Stimulated activated CD8-positive, alpha-beta memory T cell treated with anti-CD3 and anti-CD28 coated beads, Interleukin-7, amount 100 ng/mL, for 4 hours (primary cell): ENCODE measurements around the gene PROC.
A peak's percentile ranks its signal among the peaks of the same experiment; 100 is the strongest.

ENCODE experiments used
- DNase-seq, 2 donors: peaks; one replicate each; pipeline ENCODE4 v3.0.0-alpha.2; 2020; ENCODE audit warnings: low read depth in 2 of 2

PROC gene

DNA sequence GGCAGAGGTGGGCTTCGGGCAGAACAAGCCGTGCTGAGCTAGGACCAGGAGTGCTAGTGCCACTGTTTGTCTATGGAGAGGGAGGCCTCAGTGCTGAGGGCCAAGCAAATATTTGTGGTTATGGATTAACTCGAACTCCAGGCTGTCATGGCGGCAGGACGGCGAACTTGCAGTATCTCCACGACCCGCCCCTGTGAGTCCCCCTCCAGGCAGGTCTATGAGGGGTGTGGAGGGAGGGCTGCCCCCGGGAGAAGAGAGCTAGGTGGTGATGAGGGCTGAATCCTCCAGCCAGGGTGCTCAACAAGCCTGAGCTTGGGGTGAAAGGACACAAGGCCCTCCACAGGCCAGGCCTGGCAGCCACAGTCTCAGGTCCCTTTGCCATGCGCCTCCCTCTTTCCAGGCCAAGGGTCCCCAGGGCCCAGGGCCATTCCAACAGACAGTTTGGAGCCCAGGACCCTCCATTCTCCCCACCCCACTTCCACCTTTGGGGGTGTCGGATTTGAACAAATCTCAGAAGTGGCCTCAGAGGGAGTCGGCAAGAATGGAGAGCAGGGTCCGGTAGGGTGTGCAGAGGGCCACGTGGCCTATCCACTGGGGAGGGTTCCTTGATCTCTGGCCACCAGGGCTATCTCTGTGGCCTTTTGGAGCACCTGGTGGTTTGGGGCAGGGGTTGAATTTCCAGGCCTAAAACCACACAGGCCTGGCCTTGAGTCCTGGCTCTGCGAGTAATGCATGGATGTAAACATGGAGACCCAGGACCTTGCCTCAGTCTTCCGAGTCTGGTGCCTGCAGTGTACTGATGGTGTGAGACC is at the start of gene PROC:
PROC (plus strand) TSS at position 128 of the 812 bp plus-strand sequence. CDS start 1,516 bp downstream, outside the sequence.
- no peak for DNase-seq

DNA sequence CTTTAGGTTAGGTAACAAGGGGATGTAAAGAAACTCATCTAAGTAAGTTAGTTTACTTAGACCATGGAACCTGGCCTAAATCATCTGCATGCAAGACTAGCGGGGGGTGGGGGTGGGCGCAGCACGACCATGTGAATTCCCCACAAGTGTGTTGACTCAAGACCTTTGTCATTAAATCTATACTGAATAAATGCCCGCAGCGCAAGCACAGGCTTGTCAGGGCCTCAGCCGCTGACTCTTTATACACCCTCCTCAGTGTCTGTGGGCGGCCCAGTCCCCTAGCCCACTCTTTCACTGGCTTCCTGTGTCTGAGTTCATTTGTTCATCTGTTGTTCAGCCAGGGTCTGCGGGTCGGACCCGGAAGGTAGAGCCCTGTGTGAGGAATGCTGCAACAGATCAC is 48.2 kb upstream of the PROC start:
- DNase-seq = no peak

DNA sequence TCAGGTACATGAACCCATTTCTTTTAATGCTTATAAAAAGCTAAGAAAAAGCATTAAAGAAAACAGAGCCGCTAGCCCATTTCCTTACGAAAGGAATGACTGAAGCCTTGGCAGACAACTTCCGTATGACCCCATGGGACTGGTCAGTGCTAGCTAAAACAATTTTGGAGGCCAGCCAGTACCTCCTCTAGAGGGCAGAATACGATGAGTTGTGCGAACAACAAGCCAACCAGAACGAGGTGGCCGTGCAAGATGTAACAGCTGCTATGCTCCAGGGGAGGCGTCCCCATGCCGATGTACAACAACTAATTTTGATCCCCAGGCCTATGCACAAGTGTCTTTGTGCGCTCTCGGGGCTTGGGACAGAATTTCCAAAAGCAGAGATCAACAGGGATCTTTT is 47.2 kb upstream of the PROC start:
- no peak for DNase-seq

DNA sequence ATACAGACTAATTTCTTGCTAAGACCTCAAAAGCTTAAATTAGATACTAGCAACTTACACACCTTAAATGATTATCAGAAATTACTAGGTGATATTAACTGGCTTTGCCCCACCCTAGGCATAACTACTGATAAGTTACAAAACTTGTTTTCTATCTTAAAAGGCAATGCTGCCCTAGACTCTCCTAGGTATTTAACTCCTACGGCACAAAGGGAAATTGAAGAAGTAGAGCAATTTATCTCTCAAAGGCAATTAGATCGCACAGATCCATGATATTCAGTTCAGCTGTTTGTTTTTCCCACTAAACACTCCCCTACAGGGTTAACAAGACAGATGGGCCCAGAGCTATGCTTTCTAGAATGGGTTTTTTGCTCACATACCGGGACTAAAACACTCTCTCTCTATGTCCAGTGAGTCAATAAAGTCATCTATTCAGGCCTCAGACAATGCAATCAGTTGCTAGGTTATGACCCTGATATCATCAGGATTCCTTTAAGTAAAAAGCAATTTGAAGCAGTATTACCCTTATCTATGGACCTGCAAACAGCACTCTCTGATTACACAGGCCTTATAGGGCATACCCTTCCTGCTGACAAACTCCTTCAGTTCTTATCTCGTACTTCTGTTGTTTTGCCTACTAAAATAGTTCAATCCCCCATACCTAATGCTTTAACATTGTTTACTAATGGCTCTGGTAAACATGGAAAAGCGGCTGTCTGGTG is 44.7 kb upstream of the PROC start:
- no peak for DNase-seq

DNA sequence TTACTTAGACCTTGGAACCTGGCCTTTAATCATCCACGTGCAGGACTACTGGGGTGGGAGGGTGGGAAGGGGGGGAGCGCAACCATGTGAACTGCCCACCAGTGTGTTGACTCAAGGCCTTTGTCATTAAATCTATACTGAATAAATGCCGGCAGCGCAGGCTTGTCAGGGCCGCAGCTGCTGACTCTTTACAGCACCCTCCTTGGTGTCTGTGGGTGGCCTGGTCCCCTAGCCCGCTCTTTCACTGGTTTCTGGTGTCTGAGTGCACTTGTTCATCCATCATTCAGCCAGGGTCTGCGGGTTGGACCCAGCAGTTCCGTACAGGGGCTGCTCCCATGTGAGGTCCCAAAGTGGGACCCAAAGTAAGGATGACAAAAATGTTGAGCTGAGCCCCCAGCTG is 42.0 kb upstream of the PROC start:
- DNase-seq = no peak

DNA sequence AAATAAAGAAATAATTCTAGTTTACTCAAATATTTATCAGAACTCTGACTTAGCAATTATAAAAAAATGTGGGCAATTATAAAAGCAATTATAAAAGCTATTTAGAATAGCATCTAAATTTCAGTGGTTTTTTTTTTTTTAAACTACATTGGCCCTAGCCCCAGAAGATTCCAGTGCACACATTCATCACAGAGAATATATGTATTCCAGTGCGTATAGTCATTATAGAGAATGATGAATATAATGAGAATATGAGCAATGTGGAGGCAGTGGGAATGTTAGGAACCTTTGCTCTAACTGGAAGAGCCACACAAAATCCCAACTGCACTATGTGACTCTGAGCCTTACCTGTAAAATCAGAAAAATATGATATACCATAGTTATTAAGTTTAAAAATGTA is 41.0 kb upstream of the PROC start:
- DNase-seq = no peak

DNA sequence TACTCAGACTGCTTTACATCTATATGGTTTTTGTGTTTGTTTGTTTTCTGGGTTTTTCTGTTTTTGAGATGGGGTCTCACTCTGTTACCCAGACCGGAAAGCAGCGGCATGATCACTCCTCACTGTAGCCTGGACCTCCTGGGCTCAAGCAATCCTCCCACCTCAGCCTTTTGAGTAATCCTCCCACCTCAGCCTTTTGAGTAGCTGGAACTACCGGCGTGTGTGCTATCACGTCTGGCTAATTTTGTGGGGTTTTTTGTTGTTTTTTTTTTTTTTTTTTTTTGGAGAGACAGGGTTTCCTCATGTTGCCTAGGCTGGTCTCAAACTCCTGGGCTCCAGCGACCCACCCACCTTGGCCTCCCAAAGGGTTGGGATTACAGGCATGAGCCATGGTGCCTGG is 39.5 kb upstream of the PROC start:
- no peak for DNase-seq

DNA sequence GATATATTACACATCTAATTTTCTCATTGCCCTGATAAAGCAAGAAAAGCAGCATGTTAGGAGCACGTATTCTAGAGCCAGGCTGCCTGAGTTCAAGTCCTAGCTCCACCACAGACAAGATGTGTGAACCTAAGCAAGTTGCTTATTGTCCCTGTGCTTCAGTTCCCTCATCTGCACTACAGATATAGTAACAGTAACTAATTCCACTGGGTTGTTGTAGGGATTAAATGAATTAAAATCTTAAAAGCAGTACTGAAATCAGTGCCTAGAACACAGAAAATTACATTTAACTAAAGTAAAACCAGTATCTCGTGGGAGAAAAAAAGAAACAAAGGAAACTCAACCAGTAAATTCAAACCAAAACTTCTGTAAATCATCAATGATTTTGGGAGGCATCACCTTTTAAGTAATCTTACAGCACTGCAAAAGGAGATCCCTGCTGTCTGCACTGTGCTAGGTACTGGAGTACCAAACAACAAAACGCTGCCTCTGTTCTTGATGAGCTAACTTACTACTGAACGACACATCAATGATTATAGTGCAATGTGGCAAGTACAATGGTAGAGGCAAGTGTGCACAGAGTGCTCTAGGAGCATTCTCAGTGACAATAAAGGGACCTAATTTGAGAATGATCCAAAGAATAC is 38.4 kb upstream of the PROC start:
- no peak for DNase-seq

DNA sequence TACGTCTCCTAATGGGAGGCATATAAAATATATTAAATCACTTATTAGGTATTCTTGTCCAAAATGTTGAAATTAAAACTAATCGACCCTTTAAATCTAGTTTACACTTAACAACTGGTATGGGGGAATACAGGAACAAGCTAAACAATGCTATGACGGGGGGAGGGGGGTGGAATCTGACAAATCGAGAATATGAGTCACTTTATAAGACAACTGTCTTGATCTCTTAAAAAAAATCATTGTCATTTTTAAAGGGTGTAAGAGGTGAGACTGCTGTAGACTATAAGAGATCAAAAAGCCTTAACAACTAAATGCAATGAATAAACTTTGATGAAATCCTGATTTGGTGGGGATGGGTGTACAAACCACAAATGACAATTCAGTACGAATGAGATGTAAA is 36.5 kb upstream of the PROC start:
- no peak for DNase-seq

DNA sequence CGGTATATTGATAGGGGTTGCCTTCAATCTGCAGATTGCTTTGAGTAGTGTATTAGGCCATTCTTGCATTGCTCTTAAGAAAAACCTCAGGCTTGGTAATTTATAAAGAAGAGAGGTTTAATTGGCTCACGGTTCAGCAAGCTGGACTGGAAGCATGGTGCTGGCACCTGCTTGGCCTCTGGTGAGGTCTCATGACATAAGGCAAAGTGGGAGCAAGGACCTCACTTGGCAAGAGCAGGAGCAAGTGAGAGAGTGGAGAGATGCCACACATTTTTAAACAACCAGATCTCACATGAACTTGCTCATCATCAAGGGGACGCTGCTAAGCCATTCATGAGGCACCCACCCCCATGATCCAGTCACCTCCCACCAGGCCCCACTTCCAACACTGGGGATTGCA is 35.4 kb upstream of the PROC start:
- DNase-seq = no peak

DNA sequence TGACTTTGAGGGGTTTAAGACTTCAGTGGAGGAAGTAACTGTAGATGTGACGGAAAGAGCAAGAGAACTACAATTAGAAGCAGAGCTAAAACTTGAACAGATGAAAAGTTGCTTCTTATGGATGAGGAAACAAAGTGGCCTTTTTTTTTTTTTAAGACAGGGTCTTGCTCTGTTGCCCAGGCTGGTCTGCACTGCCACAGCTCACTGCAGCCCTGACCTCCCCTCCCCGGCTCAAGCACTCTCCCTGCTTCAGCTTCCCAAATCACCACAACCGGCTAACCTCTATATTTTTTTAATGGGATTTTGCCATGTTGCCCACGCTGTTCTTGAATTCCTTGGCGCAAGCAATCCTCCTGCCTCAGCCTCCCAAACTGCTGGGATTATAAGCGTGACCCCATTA is 33.7 kb upstream of the PROC start:
- no peak for DNase-seq

DNA sequence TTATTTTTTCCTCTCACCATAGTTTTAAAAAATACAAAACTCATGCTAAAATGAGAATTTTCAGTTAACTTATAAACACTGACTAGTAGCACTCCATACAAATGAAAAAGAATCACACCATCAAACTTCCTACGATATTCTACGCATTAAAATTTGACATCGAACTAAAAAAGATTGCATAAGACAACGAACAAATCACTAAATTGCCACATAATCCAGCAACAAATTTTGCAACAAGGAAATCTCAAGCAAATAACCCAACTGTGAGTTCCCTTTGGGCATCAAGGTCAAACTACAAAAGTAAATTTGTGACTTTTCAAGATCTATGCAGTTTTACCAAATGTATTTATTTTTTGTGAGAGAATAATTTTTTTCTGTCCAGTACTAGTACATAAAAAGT is 32.0 kb upstream of the PROC start:
- DNase-seq = no peak

DNA sequence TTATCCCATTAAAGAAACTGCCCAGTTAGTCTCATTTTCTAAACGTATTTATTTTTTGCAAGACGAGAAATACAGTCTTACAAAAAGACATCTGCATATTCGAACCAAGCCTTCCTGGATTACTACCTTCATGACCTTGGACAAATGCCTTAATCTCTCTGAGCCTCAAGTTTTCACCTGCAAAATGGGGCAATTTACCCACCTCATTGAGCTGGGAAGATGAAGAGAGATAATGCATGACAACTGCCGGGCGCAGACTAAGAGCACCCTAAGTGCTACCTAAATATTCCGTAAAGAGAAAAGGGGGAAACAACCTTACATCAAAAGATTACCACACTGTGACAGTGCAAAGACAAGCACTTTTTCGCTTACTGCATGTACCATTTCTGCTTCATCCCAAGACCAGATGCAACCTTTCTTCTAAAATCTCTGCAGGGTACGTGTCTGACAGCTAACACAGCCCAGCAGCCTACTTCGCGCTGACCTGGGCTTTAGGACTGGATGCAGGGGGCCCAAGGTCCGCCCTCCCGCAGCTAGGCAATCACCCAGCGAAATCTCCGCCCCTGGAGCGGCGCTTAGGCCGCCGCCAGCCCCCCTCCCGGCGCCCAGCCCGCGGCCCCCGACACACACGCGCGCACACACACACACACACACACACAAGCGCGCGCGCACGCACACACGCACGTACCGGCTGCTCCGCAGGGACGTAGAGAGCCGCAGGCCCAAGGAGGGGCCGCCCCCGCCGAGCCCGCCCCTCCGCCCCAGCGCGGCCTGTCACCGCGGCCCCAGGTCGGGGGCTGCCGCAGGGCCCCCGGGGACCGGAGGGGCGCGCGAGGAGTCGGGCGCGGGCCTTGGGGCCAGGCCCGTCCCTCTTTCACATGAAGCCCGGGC is 31.2 kb upstream of the PROC start:
- peak; percentile 53 to 81 for DNase-seq

DNA sequence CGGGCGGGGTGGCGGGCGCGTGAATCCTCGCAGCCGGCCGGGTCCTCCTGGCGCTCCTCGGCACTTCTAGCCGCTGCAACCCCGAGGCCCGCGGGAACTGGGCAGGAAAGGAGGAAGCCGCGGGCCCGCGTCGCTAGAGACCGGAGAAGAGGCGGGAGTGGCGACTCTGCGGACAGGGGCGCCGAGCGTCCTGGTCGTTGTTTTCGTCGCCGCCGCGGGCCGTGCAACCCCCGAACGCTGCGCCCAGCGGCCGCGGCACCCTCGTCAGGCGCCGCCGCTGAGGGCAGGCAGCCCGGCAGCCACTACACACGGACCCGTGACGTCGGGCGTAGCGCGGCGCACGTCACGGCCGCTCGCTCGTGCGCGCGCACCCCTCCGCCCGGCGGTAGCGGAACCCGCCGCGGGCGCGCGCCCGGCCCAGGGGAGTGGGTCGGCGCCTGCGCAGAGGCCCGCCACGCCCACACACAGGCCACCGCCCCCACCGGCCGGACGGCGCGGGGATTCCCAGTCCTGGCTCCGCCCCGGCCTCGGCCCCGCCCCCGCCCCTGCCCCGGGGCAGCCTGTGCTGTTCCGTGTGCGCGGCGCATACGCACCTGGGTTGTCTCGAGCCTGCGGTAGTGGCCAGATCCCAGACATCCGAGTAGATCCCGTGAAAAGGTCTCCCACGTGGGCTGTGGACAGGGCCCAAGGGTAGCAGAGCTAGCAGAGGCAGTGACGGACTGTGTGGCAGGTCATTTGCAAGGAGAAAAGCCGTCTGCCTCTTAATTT is 30.4 kb upstream of the PROC start, which contains the start of gene MAP3K2:
MAP3K2 (minus strand) TSS at position 321 of the 768 bp plus-strand sequence. CDS start 44,846 bp downstream, outside the sequence.
- DNase-seq = peak; percentile 86 to 95

DNA sequence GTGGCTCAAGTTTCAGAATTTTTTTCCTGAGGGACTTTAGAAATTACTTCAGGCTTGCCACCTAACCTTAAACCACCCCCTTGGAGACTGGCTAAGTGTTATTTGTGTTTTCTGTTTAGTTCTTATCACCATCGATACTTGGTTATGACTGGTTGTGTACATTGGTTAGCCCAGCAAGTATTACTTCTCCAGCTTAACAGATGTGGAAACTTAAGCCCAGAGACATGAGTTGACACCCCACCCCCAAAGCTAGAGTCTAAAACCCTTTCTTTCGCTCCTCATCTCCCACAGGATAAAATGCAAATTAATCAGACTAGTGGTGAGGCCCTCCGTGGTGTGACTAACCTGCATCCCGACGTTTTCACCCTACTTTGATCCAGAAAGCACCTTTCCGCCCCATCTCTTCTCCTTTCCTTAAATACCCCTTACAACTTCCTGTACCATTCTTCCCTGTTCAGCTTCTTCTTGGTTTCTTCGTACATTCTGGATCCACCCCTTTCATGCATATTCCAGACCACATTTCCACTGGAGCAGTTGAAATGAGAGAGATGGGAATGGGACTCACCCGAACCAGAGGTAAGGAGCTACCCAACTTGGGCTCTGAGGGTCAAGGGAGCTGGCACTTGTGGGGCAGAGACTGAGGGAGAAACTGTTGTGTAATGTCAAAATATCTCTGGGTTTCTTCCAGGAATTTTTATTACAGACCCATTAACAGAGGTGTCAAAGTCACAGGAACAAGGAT is 29.6 kb upstream of the PROC start:
- no peak for DNase-seq

DNA sequence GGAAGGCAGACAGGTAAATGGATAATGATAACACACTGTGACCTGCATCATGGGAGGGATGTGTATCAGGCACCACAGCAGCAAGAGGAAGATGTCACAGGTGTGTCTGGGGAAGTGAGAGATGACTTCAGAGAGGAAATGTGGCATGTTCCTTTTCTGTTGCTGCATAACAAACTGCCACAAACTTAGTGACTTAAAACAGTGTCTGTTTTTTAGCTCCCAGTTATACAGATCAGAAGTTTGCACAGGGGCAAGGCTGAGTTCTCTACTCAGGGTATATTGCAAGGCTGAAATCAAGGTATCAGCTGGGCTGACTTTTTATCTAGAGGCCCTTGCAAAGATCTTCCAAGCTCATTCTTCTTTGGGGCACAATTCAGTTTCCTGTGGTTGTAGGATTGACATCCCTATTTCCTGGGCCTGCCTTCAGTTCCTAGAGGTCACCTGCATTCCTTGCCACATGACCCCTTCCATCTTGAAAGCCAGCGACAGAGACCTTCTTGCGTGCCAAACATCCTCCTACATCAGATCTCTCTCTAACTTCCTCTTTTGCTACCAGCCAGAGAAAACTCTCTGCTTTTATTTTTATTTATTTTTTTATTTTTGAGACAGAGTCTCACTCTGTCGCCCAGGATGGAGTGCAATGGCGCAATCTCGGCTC is 28.3 kb upstream of the PROC start:
- no peak for DNase-seq

DNA sequence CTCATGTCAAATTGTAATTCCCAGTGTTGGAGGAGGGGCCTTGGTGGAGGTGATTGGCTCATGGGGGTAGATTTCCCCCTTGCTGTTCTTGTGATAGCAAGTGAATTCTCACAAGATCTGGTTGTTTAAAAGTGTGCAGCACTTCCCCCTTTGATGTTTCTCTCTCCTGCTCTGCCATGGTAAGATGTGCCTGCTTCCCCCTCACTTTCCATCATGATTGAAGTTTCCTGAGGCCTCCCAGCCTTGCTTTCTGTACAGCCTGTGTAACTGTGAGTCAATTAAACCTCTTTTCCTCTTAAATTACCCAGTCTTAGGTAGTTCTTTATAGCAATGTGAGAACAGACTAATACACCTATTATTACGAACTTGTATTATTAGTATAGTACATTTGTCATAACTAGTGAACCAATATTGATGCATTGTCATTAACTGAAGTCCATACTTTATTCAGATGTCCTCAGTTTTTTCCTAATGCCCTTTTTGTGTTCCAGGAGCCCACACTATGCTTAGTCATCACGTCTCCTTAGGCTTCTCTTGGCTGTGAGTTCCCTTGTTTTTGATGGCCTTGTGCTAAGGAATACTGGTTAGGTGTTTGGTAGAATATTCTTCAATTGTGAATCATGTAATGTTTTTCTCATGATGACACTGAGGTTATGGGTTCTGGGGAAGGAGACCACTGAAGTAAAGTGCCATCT is 25.9 kb upstream of the PROC start:
- no peak for DNase-seq

DNA sequence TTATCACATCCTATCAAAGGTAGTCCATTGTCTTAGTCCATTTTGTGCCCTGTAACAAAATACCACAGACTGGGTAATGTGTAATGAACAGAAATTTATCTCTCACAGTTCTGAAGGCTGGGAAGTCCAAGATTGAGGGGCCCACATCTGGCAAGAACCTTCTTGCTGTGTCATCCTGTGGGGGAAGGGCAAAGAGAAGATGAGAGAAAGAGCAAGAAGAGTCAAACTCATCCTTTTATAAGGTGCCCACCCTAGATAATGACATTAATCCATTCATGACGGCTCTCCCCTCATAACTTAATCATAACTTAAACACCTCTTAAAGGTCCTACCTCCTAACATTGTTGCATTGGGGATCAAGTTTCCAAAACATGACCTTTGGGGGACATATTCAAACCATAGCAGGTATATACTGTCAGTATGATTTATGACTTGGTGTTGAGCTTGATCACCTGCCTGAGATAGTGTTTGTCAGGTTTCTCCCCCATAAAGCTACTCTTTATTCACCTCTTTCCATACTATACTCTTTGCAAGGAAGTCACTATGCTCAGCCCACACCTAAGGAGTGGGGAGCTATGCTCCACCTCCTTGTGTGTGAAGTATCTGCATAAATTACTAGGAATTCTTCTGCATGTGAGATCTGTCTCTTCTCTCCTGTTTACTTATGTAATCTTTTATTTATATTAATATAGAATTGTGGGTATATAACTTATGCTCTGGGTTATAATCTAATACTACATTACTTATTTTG is 25.2 kb upstream of the PROC start:
- DNase-seq = no peak
